Daoy (cell line): ENCODE data around the gene CPSF7. TPM values are rescaled to one million over a fixed set of nuclear protein-coding genes. Genes with fewer than 3 reads are reported as not detected.
A peak's percentile ranks its signal among the peaks of the same experiment; 100 is the strongest.
"Not testable (repeated sequence)": the region's sequence is repeated elsewhere in the genome, so short reads cannot be mapped to it uniquely, and the experiment has no call there.

Source experiments
- DNase-seq: peaks from one replicate; pipeline ENCODE4 v3.0.0-alpha.2; 2015; ENCODE audit warnings: low read depth
- total RNA-seq: library from RNA; depleted of rRNA; stranded (reverse); fragments of >200 nt; shearing (Covaris generic); gene quantifications from 2 replicates; pipeline ENCODE4 v1.2.3, GENCODE V29; 2014

The CPSF7 gene
- total RNA-seq, 1 experiment from 2014 or later = 22.3 TPM

DNA sequence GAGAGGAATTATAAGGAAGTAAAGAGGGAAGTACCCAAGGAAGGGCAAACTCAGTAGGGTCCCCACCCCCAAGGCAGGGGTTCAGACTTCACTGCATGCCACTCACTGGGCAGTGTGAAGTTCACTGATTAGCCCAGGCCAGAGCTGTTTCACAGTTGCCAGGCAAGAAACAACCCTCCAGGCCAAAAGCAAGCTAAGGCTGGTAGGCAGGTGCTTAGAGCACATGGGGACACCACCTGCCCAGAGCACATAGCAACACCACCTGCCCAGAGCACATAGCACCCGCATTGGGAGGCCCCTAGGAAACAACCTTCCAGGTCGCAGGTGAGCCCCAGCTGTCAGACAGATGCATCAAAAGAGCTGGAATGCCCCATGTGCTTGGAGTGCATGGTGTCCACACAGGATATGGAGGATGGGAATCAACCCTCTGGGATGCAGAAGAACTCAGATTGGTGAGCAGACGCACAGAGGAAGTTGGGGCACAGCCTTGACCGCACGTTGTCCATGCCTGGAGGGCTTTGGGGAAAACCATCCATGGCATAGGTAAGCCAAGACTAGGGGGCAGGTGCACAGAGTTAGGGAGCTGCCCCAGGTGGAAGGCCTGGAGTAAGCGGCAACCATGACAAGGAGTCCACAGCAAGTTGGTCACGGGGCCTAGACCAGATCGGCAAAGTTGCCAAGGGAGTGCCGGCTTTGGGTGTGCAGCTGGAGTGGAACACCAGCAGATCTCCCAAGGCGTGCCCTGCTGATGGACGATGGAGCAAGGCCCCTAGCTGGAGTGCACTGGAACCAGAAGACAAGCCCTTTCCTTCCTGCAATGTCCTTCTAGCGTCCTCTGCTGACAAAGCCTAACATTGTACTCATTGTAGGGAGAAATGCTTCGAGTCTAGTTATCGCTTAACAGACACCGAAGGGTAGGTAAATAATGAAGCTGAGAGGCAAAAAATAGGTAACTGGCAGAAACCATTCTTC is 45.2 kb downstream of the CPSF7 start:
- peak; percentile 35 for DNase-seq

DNA sequence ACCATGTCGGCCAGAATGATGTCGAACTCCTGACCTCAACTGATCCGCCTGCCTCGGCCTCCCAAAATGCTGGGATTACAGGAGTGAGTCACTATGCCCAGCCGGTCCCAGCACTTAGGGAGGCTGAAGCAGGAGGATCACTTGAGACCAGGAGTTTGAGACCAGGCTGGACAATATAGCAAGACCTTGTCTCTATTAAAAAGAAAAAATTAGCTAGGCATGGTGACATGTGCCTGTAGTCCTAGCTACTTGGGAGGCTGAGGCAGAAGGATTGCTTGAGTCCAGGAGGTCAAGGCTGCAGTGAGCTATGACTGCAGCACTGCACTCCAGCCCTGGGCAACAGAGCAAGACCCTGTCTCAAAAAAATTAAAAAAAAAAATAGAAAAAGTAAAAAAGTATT is 45.9 kb downstream of the CPSF7 start:
- not testable (repeated sequence) for DNase-seq

DNA sequence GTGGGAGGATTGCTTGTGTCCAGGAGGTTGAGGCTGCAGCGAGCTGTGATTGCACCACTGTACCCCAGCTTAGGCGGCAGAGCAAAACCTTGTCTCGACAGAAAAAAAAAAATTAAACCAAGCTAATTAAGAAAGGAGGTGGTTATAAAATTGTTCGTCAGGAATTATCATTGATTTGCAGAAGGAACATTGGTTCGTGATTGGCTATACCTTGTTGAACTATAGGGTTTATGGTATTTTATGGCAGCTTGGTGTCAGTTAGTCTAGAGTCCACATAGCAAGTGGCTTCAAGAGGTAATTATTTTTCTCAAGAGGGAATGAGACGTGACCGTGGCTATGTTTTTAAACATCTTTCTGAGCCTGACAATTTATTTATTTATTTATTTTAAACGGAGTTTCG is 48.9 kb downstream of the CPSF7 start:
- DNase-seq = no peak

DNA sequence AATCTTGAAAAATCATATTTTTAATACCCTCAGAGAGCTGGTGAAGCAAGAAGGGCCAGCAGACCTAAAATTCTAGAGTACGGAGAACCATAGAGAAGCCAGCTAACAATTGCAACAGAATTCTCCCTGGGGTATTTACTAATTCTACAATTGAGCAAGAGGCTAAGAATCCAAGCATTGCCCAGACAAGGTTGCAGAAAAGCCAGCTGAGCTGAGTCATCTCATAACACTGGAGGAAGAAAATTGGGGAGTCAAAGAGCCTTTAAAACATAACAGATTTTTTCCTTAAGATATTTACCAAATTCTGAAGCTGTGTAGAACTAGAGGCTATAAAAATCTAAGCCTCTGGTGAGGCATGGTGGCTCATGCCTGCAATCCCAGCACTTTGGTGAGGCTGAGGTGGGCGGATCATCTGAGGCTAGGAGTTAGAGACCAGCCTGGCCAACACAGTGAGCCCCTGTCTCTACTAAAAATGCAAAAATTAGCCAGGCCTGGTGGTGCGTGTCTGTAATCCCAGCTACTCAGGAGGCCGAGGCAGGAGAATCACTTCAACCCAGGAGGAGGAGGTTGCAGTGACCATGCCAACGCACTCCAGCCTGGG is 51.0 kb downstream of the CPSF7 start:
- DNase-seq = peak; percentile 57

DNA sequence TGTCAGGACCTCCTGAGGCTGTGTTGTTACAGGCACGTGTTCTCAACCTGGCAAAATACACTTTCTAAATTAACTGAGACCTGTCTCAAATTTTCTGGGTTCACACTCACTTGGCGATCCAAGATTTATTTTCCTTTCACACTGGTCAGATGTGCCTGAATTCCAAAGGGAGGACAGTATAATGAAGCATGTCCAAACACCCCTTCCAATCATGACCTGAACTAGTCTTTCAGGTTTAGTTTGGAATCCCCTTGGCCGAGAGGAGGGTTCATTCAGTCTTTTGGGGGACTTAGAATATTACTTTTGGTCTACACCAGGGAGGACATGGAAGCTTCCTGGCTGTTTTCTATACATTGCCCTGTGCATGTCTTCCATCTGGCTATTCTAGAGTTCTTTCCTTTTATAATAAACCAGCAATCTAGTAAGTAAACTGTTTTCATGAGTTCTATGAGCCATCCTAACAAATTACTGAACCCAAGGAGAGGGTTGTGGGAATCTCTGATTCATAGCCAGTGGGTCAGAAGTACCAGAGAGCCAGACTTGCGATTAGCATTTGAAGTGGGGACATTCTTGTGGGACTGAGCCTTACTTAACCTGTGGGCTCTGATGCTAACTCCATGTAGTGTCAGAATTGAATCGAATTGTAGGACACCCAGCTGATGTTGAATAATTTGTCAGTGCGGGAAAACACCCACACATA is 52.2 kb downstream of the CPSF7 start:
- peak; percentile 21 for DNase-seq

DNA sequence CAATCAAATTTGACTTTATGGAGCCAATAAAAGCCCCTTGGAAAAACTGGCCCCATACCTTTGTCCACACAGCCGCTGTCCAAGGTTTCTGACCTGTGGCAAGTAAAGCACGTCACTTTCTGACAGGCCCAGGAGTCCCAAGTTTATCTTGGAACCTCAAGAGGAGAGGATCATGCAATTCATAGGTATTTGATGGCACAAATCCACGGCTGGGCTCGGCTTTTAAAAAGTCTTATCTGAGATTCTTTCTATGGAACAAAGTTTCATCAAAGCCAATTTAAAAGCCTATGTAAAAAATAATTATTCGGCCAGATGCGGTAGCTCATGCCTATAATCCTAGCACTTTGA is 54.0 kb downstream of the CPSF7 start:
- DNase-seq = no peak

DNA sequence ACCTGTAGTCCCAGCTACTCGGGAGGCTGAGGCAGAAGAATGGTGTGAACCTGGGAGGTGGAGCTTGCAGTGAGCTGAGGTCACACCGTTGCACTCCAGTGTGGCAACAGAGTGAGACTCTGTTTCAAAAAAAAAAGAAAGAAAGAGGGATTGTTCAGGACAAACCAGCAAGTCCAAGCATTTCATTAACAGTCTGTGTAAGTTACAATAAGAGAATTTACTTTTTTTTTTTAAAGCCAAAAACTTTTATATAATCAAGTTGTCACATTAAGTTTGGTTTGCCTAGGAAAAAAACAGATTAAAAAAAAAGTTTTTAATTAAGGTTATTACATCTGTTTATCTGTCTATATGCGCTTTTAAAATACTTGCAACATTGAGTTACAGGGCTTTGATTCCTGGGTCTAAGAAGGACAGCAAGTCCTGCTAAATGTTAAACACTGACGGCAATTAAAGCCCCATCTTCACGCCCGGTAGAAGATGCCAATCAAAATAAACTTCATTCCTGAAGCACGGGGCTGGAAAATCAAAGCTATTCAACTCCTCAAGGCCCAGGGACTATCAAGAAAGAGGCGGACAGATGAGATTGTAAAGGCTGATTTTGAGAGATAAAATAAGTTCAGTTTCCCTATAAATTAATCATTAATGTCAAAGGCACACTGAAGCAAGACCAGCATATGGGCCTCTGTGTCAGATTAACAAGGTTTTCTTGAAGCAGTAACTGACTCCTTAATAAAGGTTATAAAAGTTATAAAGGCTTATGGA is 56.9 kb downstream of the CPSF7 start:
- DNase-seq = no peak

DNA sequence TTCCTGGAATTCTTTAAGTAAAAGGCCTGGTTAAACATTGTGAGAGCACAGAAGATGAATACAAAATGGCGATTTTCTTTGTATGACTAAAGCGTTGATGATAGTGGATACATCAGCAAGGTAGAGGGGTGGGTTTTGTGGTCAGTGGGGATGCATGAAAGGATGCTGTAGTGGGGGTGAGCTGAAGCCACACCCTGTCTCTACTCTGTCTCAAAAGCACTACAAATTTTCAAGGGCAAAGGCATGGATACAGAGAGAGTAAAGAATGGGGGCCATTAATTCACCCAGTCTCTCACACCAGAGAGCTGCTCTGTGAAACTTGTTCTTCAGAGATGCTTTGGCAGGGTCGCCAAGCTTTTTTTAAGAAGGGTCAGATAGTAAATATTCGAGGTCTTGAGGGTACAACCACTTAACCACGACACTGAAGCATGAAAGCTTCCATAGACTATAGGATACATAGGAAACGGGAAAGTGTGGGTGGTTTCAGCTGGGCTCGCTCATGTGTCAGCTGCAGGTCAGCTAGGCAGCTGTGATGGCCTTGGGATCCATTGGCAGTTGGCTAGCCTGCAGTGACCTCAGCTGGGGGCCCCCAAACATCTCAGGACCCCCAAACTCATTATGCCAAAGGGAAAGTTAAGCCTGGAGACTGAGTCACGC is 59.3 kb downstream of the CPSF7 start:
- DNase-seq = no peak

DNA sequence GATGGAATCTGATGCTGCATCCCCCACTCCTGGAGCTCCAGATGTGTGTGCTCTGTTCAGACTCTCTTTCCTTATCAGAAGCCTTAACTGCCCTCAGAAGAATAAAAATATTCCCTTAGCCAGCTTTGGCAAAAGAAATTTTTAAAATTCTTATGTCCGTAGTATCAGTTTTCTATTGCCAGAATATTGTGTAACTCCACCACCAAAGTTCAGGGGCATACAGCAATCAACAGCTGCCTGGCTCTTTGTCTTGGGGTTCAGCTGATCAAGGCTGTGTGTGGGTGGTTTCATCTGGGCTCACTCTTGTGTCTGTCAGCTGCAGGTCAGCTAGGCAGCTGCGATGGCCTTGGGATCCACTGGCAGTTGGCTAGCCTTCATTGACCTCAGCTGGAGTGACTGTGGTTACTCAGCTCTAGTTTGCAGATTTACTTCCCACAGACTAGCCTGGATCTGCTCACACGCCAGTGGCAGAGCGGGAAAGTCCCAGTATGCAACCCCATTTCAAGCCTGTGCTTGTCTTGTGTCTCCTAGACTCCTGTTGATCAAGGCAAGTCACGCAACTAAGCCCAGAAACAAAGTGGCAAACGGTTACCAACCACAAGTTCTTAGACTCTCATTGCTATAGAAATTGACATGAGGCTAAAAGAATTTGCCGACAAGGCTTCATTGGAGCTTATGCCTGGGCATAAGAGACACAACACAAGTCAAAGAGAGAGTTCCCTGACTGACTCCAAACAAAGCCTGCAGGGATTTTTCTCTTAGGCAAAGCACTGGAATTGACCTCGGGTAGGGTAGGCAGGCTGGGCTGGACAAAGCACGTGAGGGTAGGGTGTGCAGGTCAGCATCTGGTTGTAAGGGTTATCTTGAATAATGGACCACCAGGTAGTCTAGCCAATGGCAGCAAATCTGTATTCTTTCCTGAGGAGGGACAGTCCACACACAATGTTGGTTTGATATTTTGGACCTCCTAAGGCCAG is 60.1 kb downstream of the CPSF7 start:
- peak; percentile 49 for DNase-seq

DNA sequence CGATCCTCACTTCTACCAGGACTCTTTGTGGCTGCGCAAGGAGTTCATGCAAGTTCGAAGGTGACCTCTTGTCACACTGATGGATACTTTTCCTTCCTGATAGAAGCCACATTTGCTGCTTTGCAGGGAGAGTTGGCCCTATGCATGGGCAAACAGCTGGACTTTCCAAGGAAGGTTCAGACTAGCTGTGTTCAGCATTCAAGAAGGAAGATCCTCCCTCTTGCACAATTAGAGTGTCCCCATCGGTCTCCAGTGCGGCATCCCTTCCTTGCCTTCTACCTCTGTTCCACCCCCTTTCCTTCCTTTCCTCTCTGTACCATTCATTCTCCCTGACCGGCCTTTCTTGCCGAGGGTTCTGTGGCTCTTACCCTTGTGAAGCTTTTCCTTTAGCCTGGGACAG is 61.1 kb downstream of the CPSF7 start:
- no peak for DNase-seq

DNA sequence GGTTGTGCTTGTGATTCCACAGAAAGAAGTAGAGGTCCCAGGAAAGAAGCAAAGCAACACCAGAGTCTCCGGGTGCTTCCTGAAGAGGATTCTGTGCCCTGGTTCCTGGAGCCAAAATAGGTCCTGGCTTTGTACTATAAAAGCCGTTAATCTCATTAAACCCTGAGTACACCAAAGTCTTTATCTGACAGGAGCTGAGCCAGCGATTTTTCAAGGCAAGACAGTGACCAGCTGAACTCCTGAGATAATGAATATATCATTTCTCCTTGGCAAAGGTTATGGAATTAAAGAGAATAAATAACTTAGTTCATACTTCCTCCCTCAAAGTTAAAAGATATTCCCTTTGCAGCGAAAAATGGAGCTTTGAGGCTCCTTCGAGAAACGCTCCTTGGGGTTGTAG is 62.4 kb downstream of the CPSF7 start:
- no peak for DNase-seq

DNA sequence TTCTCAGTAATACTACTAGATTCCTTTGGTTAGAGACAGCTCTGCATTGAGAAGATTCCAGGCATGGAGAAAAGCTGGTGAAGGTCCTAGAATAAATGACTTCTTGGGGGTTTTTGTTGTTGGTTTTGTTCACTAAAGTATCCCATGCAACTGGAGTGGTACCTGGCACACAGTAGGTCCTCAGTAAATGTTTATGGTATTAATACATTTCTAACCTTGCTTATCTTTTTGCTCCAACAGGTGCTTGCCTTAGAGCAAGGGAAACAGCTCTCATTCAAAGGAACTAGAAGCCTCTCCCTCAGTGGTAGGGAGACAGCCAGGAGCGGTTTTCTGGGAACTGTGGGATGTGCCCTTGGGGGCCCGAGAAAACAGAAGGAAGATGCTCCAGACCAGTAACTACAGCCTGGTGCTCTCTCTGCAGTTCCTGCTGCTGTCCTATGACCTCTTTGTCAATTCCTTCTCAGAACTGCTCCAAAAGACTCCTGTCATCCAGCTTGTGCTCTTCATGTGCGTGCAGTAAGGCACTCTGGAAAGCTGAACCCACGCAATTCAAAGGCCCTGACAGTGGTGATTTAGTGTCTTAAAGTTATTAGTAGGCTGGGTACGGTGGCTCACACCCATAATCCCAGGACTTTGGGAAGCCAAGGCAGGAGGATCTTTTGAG is 65.6 kb downstream of the CPSF7 start:
- DNase-seq = no peak

DNA sequence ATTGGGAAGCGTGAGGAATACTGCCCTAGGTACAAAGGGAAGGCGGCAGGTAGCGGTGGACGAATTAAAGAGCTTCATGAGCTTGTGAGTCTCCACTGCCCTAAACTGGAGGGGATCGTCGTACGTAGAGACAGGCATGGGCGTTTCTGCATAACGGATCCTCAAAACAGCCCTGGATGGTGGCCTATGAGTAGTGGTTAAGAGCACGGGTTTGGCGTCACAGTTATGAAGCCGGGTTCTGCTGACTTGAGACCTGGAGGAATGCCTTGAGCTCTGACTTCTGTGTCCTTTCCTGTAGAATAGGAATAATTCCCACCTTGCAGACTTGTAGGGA is 67.3 kb downstream of the CPSF7 start:
- peak; percentile 43 for DNase-seq

DNA sequence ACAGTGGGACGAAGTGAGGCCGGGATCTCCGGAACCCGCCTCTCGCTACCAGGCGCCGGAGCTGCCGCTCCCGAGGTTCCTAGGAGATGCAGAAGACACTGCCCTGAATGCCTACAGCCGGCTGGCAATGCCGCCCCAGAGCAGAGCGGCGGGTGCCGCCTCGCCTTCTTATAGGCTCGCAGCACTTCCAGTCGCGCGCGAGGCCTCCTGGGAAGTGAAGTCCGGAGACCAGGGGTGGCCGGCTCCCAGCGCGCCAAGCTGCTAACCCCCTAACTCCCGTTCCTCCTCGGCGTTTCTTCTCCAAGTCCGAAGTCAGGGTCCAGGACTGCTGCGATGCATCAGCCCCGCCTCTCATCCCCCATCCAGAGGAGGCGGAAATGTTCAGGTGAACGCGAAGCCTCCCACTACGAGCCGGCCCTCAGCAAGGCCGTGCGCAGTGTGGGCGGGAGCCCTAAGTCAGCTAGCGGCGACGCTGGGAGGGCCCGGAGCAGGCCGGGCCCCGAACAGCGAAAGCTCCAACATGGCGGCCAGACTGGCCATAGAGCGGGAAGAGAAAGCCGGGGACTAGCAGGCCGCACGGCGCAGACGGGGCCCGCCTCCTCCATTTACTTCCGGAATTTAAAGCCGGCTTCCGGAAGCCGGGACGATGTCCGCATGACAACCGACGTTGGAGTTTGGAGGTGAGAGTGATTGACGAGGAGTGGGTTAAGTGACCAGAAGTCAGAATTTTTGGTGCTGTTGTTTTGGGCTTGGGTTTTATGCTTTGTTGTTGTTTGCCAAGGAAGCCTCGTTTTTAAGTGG is 67.8 kb downstream of the CPSF7 start, which contains the start of the genes CYB561A3 and TMEM138:
TSS of gene CYB561A3 (minus strand) at position 142 of the 801 bp plus-strand sequence. CDS start 5,169 bp downstream, outside the sequence.
TSS of gene TMEM138 (plus strand) at position 634 of the 801 bp plus-strand sequence. CDS start 2,017 bp downstream, outside the sequence.
- DNase-seq = peak; percentile 95

DNA sequence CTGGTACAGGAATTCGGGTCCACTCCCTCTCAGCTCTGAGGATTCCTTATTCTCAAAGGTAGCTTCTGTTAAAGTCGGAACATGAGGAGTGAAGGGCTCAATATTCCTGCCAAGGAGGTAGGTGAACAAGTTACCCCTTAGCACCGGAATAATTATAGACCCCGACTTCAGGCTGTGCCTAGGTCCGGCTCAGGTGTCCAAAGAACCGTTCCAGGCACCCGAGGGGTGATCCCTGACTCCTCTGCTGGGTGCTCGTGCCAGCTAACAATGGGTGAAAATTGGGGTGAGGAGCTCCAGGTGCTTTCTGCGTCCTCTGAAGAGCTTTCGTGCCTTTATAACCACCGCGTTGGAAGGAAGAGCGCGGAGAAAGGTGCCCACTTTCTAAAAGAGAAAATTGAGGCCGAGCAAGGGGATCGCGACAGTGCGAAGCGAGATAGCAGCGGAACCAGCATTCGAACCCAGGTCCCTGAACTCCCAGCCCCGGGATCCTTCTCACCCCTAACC is 68.5 kb downstream of the CPSF7 start:
- DNase-seq = no peak

DNA sequence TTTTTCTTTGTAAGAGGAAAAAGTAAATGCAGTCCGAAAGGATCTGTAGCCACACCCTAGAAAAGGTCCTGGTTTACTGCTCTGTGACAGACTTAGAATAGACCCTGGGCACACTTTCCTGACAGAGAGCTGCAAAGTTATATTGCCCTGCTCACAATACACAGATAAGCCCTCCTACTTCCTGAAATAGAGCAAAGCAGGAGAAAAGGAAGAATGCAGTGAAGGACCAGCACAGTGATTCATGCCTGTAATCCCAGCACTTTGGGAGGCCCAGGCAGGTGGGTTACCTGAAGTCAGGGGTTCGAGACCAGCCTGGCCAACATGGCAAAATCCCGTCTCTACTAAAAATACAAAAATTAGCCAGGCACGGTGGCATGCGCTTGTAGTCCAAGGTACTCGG is 70.3 kb downstream of the CPSF7 start:
- no peak for DNase-seq

DNA sequence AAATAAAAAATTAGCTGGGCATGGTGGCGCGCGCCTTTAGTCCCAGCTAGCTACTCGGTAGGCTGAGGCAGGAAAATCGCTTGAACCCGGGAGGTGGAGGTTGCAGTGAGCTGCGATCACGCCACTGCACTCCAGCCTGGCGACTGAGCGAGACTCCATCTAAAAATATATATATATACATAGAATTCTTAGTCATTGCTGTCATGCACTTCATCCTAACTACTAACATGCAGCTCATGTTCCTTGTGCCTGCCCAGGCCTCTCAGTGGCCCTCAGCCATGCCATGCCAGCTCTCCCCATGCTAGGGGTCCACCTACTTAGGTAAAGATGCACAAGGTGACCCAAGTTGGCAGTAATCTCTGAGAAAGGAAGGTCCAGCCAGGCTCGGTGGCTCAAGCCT is 71.2 kb downstream of the CPSF7 start:
- DNase-seq = no peak

DNA sequence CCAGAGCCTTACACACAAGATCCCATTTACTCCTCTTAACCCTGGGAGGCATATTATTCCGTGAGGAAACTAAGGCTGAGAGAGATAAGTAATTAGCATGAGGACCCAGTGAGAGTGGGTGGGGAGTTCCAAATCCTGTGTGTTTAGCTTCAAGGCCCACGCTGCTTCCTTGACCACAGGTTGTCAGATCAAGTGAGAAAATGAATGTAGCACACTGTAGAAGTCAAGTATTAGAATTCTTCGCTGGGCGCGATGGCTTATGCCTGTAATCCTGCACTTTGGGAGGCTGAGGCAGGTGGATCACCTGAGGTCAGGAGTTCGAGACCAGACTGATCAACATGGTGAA is 71.9 kb downstream of the CPSF7 start:
- DNase-seq = no peak
